HK-2 (cell line): ENCODE measurements around the gene LRPAP1.

Experiments used
- DNase-seq: peaks from one replicate; pipeline ENCODE4 v3.0.0-alpha.2; 2018; ENCODE audit not compliant: unreplicated experiment

LRPAP1 gene

GRCh38 chr4:3473181-3473950 is 58.9 kb downstream of the LRPAP1 start:
- no peak for DNase-seq

- no peak for DNase-seq
These were observed 59.6 kb downstream of the LRPAP1 start for GRCh38 chr4:3472411-3473141.

DNA sequence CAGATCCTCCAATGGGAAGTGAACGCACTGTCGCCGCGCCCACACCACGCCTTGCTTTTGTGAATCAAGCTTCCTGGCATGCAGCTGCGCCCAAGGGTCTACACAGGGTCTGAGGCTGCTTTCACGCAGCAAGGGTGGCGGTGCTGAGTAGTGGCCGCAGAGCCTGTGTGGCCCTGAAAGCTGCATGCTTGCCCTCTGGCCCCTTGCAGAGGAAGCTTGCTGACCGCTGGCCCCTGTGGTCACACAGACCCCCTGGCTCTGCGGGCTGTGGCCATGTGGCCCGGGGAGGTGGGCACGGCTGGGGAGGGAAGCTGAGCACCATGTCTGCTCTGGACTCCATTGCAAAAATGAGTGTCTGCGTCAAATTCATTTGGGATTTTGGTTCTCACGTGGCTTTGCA is 60.3 kb downstream of the LRPAP1 start:
- DNase-seq = no peak

GRCh38 chr4:3471098-3471760 is 61.0 kb downstream of the LRPAP1 start:
- no peak for DNase-seq

GRCh38 chr4:3470244-3471097 is 61.8 kb downstream of the LRPAP1 start:
- no peak for DNase-seq

GRCh38 chr4:3469386-3470243 is 62.6 kb downstream of the LRPAP1 start:
- DNase-seq = no peak

- no peak for DNase-seq
These were observed 63.4 kb downstream of the LRPAP1 start for GRCh38 chr4:3468804-3469203.

DNA sequence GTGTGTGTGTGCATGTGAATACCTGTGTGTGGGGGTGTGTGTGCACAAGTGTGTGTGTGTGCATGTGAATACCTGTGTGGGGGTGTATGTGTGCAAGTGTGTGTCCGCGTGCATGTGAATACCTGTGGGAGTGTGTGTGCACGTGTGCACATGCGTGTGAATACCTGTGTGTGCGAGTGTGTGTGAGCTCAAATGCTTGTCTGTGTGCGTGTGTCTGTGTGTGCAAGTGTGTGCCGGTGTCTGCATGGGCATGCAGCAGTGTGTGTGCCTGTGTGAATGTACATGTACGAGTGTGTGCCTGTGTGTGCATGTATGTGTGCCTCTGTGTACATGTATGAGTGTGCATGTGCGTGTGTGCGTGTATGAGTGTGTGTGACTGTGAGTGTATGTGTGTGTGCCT is 64.1 kb downstream of the LRPAP1 start:
- no peak for DNase-seq

- no peak for DNase-seq
These were observed 64.6 kb downstream of the LRPAP1 start for GRCh38 chr4:3467601-3468031.

GRCh38 chr4:3466691-3467600 is 65.3 kb downstream of the LRPAP1 start:
- no peak for DNase-seq

- no peak for DNase-seq
These were observed 66.2 kb downstream of the LRPAP1 start for GRCh38 chr4:3465698-3466671.

DNA sequence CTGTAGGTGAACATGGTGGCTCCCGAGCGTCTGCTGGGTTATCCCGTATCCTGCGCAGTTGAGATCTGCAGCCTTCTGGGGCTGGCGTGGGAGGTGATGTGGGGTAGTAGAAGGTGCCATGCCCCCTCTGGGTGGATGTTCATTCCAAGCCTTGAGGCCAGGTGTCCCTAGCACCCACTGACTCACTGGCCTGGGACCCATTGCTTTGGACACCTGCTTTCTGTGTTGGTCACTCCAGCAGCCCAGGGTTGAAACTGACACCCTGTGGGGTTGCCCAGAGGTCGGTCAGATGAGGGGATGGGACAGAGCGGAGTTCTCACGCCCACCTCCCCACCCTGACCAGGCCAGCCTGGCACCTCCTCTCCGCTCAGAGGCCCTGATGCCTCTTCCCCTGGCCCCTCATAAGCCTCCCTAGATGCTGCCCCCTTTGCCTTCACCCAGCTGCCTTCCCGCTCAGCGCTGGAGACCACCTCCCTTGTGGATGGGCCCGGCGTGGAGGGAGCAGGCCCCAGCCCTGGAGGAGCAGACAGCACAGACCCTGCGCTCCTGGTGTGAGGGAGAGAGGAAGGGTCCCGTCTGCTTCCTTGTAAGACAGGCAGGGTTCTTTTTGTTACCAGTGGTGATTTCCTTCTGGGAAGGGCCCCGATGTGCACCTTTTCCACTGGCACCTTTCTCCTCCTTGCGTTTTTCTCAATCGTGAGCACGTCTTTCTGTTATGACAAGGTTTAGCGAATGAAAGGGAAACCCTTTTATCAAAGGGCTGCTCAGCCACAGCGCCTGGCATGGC is 67.1 kb downstream of the LRPAP1 start:
- DNase-seq = no peak

DNA sequence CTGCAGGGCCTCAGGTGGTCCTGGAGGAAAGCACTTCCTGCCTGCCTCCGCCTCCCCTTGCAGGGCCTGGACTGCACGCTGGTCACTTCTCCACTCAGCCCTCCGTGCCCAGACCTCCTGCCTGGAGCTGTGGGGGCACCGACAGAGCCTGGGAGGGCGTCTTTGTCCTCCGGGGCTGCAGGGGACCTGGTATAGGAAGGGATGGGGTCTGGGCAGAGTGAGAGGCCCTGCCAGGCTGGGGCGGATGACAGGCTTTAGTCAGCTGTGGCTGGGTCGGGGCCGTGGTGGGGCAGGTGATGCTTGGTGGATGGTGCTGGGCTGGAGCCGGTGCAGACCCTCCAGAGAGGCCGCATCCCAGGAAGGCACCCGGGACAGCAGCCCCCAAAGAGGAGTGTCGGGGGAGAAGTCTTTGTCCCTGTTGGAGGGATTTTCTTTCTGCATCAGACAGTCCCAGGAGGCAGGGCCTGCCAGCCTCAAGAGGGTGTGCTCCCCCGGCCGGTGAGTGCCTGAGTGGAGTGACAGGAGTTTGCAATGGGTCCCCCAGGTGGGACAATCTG is 67.8 kb downstream of the LRPAP1 start:
- no peak for DNase-seq

GRCh38 chr4:3463556-3464348 is 68.5 kb downstream of the LRPAP1 start:
- DNase-seq = no peak

GRCh38 chr4:3462790-3463415 is 69.3 kb downstream of the LRPAP1 start, which contains the start of gene DOK7:
Gene DOK7, plus strand, starts transcription at chr4:3463306. Its CDS starts 70 bp downstream, at chr4:3463376.
- DNase-seq = no peak

DNA sequence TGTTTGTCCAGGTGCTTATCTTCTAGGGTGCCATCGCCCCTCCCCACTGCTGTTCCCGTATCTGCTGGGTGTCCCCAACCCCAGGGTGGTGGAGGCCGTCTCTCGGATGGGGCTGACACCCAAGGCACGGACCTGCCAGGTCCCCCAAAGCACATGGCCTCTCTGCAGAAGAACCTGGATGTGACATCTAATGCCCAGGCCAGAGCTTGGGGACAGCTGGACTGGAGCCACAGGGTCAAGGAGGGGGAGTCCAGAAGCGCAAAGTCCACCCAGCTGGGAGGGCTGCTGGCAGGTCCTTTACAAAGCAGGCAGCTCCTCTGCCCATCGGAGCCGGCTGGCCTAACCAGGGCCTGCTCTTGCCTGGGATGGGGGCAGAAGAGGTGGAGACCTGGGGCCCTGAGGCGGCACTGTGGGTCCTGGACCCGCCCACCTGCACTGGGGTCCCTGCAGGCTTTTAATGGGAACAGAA is 69.9 kb downstream of the LRPAP1 start:
- DNase-seq = no peak
